Upper lobe of left lung (tissue), 4 donors: Measurements from ENCODE around the gene ENPP3.

Experiments used
- CTCF ChIP-seq, 6 experiments: fragments of 450-650 bp in 4 of 6; fragments of 200-600 bp in 2 of 6; sonication (generic) in 2 of 6; IDR thresholded peaks; one replicate each; pipeline ENCODE4 v1.5.1; 2016 to 2019; ENCODE audit warnings: antibody characterized with exemption in 6 of 6
- EP300 ChIP-seq, 4 donors: sonication (generic); formaldehyde crosslinking; IDR thresholded peaks; one replicate each; pipeline ENCODE4 v1.5.1; 2017; ENCODE audit warnings: antibody characterized with exemption in 4 of 4, control low read depth in 2 of 4
- POLR2A ChIP-seq, 4 donors: fragments of 450-650 bp; IDR thresholded peaks; one replicate each; pipeline ENCODE4 v1.5.1; 2016 to 2017; ENCODE audit warnings: antibody characterized with exemption in 4 of 4, mild to moderate bottlenecking in 2 of 4
- POLR2AphosphoS5 ChIP-seq, 2 donors: sonication (generic); formaldehyde crosslinking; IDR thresholded peaks; one replicate each; pipeline ENCODE4 v1.5.1; 2017; ENCODE audit warnings: antibody characterized with exemption in 2 of 2

- no peak for TF ChIP-seq CTCF (IDR thresholded peaks at IDR 0.05)
- no peak for TF ChIP-seq POLR2A (IDR thresholded peaks at IDR 0.05)
- no peak for TF ChIP-seq EP300 (IDR thresholded peaks at IDR 0.05)
- no peak for TF ChIP-seq POLR2AphosphoS5 (IDR thresholded peaks at IDR 0.05)
These were observed 7.5 kb upstream of the ENPP3 start for GRCh38 chr6:131629651-131630050.
